ENCODE data around the gene PHYKPL. TPM values are rescaled to one million over a fixed set of nuclear protein-coding genes. Genes with fewer than 3 reads are reported as not detected.

Gene PHYKPL
- total and polyA plus RNA-seq, 2 of the 8 experiments (the other 6 are each of a cell fraction or from before 2014, with no cell fraction given): 25.1 to 32.1 TPM

GRCh38 chr5:178228609-178229008 lies 4.0 kb downstream of the PHYKPL start (continued):
- TF ChIP-seq CHD7 (IDR thresholded peaks at IDR 0.05; ENCODE audit: insufficient replicate concordance, low read length): no peak
- no peak for TF ChIP-seq JUN (IDR thresholded peaks at IDR 0.05; ENCODE audit: low read depth, low read length)
- TF ChIP-seq GABPA (IDR thresholded peaks at IDR 0.05; ENCODE audit: borderline replicate concordance, insufficient read depth, low read length): no peak
- no peak for TF ChIP-seq PHF8 (conservative IDR thresholded peaks at IDR 0.05; ENCODE audit: low read depth, low read length)
